Upper lobe of left lung (tissue), 4 donors: ENCODE results near the gene DGKB.

Experiments
- CTCF ChIP-seq, 6 experiments: fragments of 450-650 bp in 4 of 6; fragments of 200-600 bp in 2 of 6; sonication (generic) in 2 of 6; IDR thresholded peaks; one replicate each; pipeline ENCODE4 v1.5.1; 2016 to 2019; ENCODE audit warnings: antibody characterized with exemption in 6 of 6
- EP300 ChIP-seq, 4 donors: sonication (generic); formaldehyde crosslinking; IDR thresholded peaks; one replicate each; pipeline ENCODE4 v1.5.1; 2017; ENCODE audit warnings: antibody characterized with exemption in 4 of 4, control low read depth in 2 of 4

DNA sequence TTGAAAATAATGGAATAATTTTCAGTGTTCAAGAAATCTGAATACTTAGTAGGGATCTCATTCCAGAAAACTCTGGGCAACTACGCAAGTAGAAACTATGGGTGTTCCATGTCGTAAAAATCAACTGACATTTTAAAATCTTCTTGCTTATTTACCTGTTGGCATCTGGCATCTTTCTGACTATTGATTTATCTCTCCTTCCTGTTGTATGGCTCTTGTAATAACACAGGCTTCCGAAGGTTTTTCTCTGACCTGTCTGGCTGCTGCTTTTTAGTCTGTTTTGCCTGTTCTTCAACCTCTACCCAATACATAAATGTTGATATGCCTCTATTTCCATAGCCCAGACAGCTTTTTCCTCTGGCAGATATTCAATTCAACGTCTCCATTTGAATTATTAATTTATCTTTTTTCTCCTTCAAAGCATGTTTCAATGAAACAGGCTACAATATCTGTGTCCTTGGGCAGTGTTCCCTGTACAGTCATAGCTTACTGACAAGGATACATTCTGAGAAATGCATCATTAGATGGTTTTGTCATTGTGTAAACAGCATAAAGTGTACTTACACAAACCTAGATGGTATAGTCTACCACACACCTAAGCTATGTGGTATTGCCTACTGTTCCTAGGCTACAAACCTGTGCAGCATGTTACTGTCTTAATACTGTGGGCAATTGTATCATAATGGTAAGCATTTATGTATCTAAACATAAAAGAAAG lies 807.2 kb downstream of the DGKB start:
- TF ChIP-seq EP300 (IDR thresholded peaks at IDR 0.05) = no peak
- TF ChIP-seq CTCF (IDR thresholded peaks at IDR 0.05) = no peak
